GM23338 (cell line): ENCODE results near the gene VWC2. TPM values are rescaled to one million over a fixed set of nuclear protein-coding genes. Genes with fewer than 3 reads are reported as not detected.

ENCODE experiments used
- ATAC-seq: fragments of 200-7000 bp; cut with Tn5 transposase; 3 replicates; pipeline ENCODE4 v1.9.1; 2020
- DNase-seq: peaks from one replicate; pipeline ENCODE4 v3.0.0-alpha.2; 2015; ENCODE audit warnings: low spot score
- H2AFZ ChIP-seq: fragments of 200-600 bp; sonication (generic); 2 replicates; pipeline ENCODE4 v1.8.0; 2016; ENCODE audit warnings: antibody characterized with exemption, mild to moderate bottlenecking, moderate library complexity
- H3F3A ChIP-seq: fragments of 200-600 bp; sonication (generic); replicated peaks from 2 replicates; pipeline ENCODE4 v1.8.0; 2017; ENCODE audit warnings: antibody characterized with exemption, mixed run types, low read depth
- H3K27ac ChIP-seq: fragments of 200-600 bp; sonication (generic); 2 replicates; pipeline ENCODE4 v1.6.1; 2016; ENCODE audit warnings: low read depth
- H3K27me3 ChIP-seq: fragments of 200-600 bp; sonication (generic); 2 replicates; pipeline ENCODE4 v1.8.0; 2016; ENCODE audit warnings: mild to moderate bottlenecking, mixed run types, moderate library complexity; ENCODE audit not compliant: insufficient read depth
- H3K36me3 ChIP-seq: fragments of 200-600 bp; sonication (generic); 2 replicates; pipeline ENCODE4 v1.8.0; 2016; ENCODE audit warnings: mild to moderate bottlenecking; ENCODE audit not compliant: insufficient read depth
- H3K4me1 ChIP-seq: fragments of 200-600 bp; sonication (generic); 2 replicates; pipeline ENCODE4 v1.8.0; 2016; ENCODE audit warnings: mild to moderate bottlenecking, moderate library complexity; ENCODE audit not compliant: insufficient read depth
- H3K4me2 ChIP-seq: fragments of 200-600 bp; sonication (generic); 2 replicates; pipeline ENCODE4 v1.7.1; 2017; ENCODE audit warnings: mixed run types
- H3K4me3 ChIP-seq: fragments of 200-600 bp; sonication (generic); 2 replicates; pipeline ENCODE4 v1.6.1; 2016; ENCODE audit warnings: mixed run types
- H3K79me2 ChIP-seq: fragments of 200-600 bp; sonication (generic); replicated peaks from 2 replicates; pipeline ENCODE4 v1.8.0; 2017; ENCODE audit warnings: mild to moderate bottlenecking; ENCODE audit not compliant: insufficient read depth
- H3K9me2 ChIP-seq: fragments of 200-600 bp; sonication (generic); 2 replicates; pipeline ENCODE4 v1.8.0; 2017; ENCODE audit not compliant: insufficient read depth
- H4K20me1 ChIP-seq: fragments of 200-600 bp; sonication (generic); replicated peaks from 2 replicates; pipeline ENCODE4 v1.8.0; 2017; ENCODE audit warnings: mild to moderate bottlenecking; ENCODE audit not compliant: insufficient read depth
- H3K27ac Mint-ChIP-seq: 2 replicates; pipeline ENCODE4 v1.8.0; 2020; ENCODE audit warnings: inconsistent platforms, mild to moderate bottlenecking, moderate library complexity, mixed read lengths
- H3K27me3 Mint-ChIP-seq: 3 replicates; pipeline ENCODE4 v1.8.0; 2022; ENCODE audit warnings: low read depth, mild to moderate bottlenecking, moderate library complexity, mixed read lengths, inconsistent platforms; ENCODE audit not compliant: insufficient read depth, poor library complexity
- H3K36me3 Mint-ChIP-seq: 3 replicates; pipeline ENCODE4 v1.8.0; 2021; ENCODE audit warnings: low read depth, mild to moderate bottlenecking, inconsistent platforms, moderate library complexity, mixed read lengths
- H3K4me1 Mint-ChIP-seq: 3 replicates; pipeline ENCODE4 v1.8.0; 2020; ENCODE audit warnings: mild to moderate bottlenecking, inconsistent platforms, mixed read lengths
- H3K4me3 Mint-ChIP-seq: 3 replicates; pipeline ENCODE4 v1.8.0; 2021; ENCODE audit warnings: moderate library complexity, mild to moderate bottlenecking, inconsistent platforms, mixed read lengths
- H3K9me3 Mint-ChIP-seq: 3 replicates; pipeline ENCODE4 v1.8.0; 2020; ENCODE audit warnings: moderate library complexity, mild to moderate bottlenecking, inconsistent platforms, mixed read lengths
- CREB1 ChIP-seq: fragments of 250-450 bp; sonication (Bioruptor Pico); IDR thresholded peaks from 2 replicates; pipeline ENCODE4 v1.5.0; 2020; ENCODE audit warnings: low read depth, mild to moderate bottlenecking, moderate library complexity
- CTCF ChIP-seq, 2 experiments: fragments of 200-600 bp in 1 of 2; sonication (generic) in 1 of 2; conservative IDR thresholded peaks; 2 replicates each; pipeline versions ENCODE4 v1.5.1 to v1.6.1; 2016 to 2017; ENCODE audit warnings: antibody characterized with exemption in 2 of 2, low read depth in 2 of 2, mild to moderate bottlenecking in 2 of 2, moderate library complexity in 1 of 2
- EZH2 ChIP-seq: fragments of 200-600 bp; sonication (generic); IDR thresholded peaks from one replicate; pipeline ENCODE4 v1.8.0; 2017; ENCODE audit warnings: antibody characterized with exemption, mild to moderate bottlenecking, low read depth; ENCODE audit not compliant: unreplicated experiment
- EZH2phosphoT487 ChIP-seq: fragments of 200-600 bp; sonication (generic); IDR thresholded peaks from one replicate; pipeline ENCODE4 v1.8.1; 2018; ENCODE audit warnings: antibody characterized with exemption; ENCODE audit not compliant: unreplicated experiment
- JUNB ChIP-seq: IDR thresholded peaks from one replicate; pipeline ENCODE4 v1.6.1; 2016; ENCODE audit warnings: antibody characterized with exemption; ENCODE audit not compliant: unreplicated experiment
- NANOG ChIP-seq: IDR thresholded peaks from 2 replicates; pipeline ENCODE4 v1.6.1; 2016; ENCODE audit warnings: antibody characterized with exemption, borderline replicate concordance
- POLR2AphosphoS5 ChIP-seq: IDR thresholded peaks from 2 replicates; pipeline ENCODE4 v1.6.1; 2016; ENCODE audit warnings: antibody characterized with exemption, low read depth
- STAT1 ChIP-seq: IDR thresholded peaks from one replicate; pipeline ENCODE4 v1.6.1; 2016; ENCODE audit warnings: antibody characterized with exemption; ENCODE audit not compliant: unreplicated experiment
- ZNF114 ChIP-seq: fragments of 250-450 bp; sonication (Bioruptor Pico); IDR thresholded peaks from 2 replicates; pipeline ENCODE4 v1.5.0; 2020; ENCODE audit warnings: mild to moderate bottlenecking, moderate library complexity
- ZNF331 ChIP-seq: fragments of 250-450 bp; sonication (Bioruptor Pico); IDR thresholded peaks from 2 replicates; pipeline ENCODE4 v1.5.0; 2020; ENCODE audit warnings: low read depth, mild to moderate bottlenecking, moderate library complexity
- polyA plus RNA-seq: library from polyadenylated mRNA; unstranded; fragments of >200 nt; fragmentation: Nextera tagmentation; extraction: Ambion mirVana; gene quantifications from 2 replicates; pipeline ENCODE4 v1.2.1, GENCODE V29; 2016
- total RNA-seq: library from RNA; depleted of rRNA; stranded (reverse); fragments of >200 nt; shearing (Covaris generic); gene quantifications from 2 replicates; pipeline ENCODE4 v1.2.3, GENCODE V29; 2014
- TF ChIP-seq, protein P1 (sequence below): fragments of 250-450 bp; sonication (Bioruptor Pico); IDR thresholded peaks from 2 replicates; pipeline ENCODE4 v1.5.0; 2020; ENCODE audit warnings: mild to moderate bottlenecking, moderate library complexity
- TF ChIP-seq, protein P2 (sequence below): IDR thresholded peaks from one replicate; pipeline ENCODE4 v1.6.1; 2018; ENCODE audit warnings: antibody characterized with exemption; ENCODE audit not compliant: unreplicated experiment
- TF ChIP-seq, protein P3 (sequence below): IDR thresholded peaks from 2 replicates; pipeline ENCODE4 v1.6.1; 2016; ENCODE audit warnings: antibody characterized with exemption

Gene VWC2
- total and polyA plus RNA-seq, 2 experiments from 2014 or later, result 0.15 to 0.45 TPM

- ATAC-seq, result no peak
- peaks cover 4% of the 10 kb centered on the region for H3K4me1 Mint-ChIP-seq
- TF ChIP-seq NANOG (no peak), CREB1 (no peak), ZNF114 (no peak), STAT1 (no peak), POLR2AphosphoS5 (no peak), CTCF (conservative IDR thresholded peaks at IDR 0.05; ENCODE audit: low read depth in 2 of 2) (no peak), EZH2 (no peak), JUNB (no peak), EZH2phosphoT487 (no peak), ZNF331 (no peak)
- TF ChIP-seq, protein P1, sequence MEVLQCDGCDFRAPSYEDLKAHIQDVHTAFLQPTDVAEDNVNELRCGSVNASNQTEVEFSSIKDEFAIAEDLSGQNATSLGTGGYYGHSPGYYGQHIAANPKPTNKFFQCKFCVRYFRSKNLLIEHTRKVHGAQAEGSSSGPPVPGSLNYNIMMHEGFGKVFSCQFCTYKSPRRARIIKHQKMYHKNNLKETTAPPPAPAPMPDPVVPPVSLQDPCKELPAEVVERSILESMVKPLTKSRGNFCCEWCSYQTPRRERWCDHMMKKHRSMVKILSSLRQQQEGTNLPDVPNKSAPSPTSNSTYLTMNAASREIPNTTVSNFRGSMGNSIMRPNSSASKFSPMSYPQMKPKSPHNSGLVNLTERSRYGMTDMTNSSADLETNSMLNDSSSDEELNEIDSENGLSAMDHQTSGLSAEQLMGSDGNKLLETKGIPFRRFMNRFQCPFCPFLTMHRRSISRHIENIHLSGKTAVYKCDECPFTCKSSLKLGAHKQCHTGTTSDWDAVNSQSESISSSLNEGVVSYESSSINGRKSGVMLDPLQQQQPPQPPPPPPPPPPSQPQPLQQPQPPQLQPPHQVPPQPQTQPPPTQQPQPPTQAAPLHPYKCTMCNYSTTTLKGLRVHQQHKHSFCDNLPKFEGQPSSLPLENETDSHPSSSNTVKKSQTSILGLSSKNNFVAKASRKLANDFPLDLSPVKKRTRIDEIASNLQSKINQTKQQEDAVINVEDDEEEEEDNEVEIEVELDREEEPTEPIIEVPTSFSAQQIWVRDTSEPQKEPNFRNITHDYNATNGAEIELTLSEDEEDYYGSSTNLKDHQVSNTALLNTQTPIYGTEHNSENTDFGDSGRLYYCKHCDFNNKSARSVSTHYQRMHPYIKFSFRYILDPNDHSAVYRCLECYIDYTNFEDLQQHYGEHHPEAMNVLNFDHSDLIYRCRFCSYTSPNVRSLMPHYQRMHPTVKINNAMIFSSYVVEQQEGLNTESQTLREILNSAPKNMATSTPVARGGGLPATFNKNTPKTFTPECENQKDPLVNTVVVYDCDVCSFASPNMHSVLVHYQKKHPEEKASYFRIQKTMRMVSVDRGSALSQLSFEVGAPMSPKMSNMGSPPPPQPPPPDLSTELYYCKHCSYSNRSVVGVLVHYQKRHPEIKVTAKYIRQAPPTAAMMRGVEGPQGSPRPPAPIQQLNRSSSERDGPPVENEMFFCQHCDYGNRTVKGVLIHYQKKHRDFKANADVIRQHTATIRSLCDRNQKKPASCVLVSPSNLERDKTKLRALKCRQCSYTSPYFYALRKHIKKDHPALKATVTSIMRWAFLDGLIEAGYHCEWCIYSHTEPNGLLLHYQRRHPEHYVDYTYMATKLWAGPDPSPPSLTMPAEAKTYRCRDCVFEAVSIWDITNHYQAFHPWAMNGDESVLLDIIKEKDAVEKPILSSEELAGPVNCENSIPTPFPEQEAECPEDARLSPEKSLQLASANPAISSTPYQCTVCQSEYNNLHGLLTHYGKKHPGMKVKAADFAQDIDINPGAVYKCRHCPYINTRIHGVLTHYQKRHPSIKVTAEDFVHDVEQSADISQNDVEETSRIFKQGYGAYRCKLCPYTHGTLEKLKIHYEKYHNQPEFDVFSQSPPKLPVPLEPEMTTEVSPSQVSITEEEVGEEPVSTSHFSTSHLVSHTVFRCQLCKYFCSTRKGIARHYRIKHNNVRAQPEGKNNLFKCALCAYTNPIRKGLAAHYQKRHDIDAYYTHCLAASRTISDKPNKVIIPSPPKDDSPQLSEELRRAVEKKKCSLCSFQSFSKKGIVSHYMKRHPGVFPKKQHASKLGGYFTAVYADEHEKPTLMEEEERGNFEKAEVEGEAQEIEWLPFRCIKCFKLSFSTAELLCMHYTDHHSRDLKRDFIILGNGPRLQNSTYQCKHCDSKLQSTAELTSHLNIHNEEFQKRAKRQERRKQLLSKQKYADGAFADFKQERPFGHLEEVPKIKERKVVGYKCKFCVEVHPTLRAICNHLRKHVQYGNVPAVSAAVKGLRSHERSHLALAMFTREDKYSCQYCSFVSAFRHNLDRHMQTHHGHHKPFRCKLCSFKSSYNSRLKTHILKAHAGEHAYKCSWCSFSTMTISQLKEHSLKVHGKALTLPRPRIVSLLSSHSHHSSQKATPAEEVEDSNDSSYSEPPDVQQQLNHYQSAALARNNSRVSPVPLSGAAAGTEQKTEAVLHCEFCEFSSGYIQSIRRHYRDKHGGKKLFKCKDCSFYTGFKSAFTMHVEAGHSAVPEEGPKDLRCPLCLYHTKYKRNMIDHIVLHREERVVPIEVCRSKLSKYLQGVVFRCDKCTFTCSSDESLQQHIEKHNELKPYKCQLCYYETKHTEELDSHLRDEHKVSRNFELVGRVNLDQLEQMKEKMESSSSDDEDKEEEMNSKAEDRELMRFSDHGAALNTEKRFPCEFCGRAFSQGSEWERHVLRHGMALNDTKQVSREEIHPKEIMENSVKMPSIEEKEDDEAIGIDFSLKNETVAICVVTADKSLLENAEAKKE (CRISPR knock-in tag), result no peak
- TF ChIP-seq, protein P2, sequence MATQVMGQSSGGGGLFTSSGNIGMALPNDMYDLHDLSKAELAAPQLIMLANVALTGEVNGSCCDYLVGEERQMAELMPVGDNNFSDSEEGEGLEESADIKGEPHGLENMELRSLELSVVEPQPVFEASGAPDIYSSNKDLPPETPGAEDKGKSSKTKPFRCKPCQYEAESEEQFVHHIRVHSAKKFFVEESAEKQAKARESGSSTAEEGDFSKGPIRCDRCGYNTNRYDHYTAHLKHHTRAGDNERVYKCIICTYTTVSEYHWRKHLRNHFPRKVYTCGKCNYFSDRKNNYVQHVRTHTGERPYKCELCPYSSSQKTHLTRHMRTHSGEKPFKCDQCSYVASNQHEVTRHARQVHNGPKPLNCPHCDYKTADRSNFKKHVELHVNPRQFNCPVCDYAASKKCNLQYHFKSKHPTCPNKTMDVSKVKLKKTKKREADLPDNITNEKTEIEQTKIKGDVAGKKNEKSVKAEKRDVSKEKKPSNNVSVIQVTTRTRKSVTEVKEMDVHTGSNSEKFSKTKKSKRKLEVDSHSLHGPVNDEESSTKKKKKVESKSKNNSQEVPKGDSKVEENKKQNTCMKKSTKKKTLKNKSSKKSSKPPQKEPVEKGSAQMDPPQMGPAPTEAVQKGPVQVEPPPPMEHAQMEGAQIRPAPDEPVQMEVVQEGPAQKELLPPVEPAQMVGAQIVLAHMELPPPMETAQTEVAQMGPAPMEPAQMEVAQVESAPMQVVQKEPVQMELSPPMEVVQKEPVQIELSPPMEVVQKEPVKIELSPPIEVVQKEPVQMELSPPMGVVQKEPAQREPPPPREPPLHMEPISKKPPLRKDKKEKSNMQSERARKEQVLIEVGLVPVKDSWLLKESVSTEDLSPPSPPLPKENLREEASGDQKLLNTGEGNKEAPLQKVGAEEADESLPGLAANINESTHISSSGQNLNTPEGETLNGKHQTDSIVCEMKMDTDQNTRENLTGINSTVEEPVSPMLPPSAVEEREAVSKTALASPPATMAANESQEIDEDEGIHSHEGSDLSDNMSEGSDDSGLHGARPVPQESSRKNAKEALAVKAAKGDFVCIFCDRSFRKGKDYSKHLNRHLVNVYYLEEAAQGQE, result no peak
- TF ChIP-seq, protein P3, sequence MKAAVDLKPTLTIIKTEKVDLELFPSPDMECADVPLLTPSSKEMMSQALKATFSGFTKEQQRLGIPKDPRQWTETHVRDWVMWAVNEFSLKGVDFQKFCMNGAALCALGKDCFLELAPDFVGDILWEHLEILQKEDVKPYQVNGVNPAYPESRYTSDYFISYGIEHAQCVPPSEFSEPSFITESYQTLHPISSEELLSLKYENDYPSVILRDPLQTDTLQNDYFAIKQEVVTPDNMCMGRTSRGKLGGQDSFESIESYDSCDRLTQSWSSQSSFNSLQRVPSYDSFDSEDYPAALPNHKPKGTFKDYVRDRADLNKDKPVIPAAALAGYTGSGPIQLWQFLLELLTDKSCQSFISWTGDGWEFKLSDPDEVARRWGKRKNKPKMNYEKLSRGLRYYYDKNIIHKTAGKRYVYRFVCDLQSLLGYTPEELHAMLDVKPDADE, result no peak
These were observed 112.3 kb downstream of the VWC2 start for GRCh38 chr7:49885593-49886285.

More at GRCh38 chr7:49885593-49886285, 112.3 kb downstream of the VWC2 start:
- Histone ChIP-seq H3K4me2 (no peak overlapping the region), H3K79me2 (no peaks in the 10 kb centered on the region), H3K4me3 (no peak overlapping the region), H3F3A (no peaks in the 10 kb centered on the region), H3K36me3 (no peaks in the 10 kb centered on the region), H3K4me1 (no peaks in the 10 kb centered on the region), H3K27me3 (no peaks in the 10 kb centered on the region), H2AFZ (no peak overlapping the region), H3K27ac (no peak overlapping the region), H4K20me1 (no peaks in the 10 kb centered on the region), H3K9me2 (no peaks in the 10 kb centered on the region)
- no peaks in the 10 kb centered on the region for H3K27me3 Mint-ChIP-seq
- H3K4me3 Mint-ChIP-seq, result no peak overlapping the region
- peaks cover 10% of the 10 kb centered on the region; the same call in 1 of the 3 replicates for H3K9me3 Mint-ChIP-seq
- DNase-seq, result no peak
- no peak overlapping the region for H3K27ac Mint-ChIP-seq
- peaks cover 17% of the 10 kb centered on the region for H3K36me3 Mint-ChIP-seq
